ENCODE measurements around the gene MYO9B.

Gene MYO9B

DNA sequence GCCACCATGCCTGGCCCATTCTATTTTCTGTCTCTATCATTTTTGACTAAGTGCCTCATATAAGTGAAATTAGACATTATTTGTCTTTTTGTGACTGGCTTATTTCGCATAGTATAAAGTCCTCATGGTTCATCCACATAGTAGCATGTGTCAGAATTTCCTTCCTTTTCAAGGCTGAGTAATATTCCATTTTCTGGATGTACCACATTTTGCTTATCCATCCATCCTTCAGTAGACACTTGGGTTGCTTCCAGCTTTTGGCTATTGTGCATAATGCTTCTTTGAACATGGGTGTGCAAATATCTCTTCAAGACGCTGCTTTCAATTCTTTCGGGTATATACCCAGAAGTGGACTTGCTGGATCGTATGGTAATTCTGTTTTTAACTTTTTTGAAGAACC lies 88.1 kb downstream of the MYO9B start:
- TF ChIP-seq, protein P1, sequence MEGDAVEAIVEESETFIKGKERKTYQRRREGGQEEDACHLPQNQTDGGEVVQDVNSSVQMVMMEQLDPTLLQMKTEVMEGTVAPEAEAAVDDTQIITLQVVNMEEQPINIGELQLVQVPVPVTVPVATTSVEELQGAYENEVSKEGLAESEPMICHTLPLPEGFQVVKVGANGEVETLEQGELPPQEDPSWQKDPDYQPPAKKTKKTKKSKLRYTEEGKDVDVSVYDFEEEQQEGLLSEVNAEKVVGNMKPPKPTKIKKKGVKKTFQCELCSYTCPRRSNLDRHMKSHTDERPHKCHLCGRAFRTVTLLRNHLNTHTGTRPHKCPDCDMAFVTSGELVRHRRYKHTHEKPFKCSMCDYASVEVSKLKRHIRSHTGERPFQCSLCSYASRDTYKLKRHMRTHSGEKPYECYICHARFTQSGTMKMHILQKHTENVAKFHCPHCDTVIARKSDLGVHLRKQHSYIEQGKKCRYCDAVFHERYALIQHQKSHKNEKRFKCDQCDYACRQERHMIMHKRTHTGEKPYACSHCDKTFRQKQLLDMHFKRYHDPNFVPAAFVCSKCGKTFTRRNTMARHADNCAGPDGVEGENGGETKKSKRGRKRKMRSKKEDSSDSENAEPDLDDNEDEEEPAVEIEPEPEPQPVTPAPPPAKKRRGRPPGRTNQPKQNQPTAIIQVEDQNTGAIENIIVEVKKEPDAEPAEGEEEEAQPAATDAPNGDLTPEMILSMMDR (IDR thresholded peaks at IDR 0.05; ENCODE audit: low read depth, low read length) = no peak
- Histone ChIP-seq H3K27me3 (ENCODE audit: insufficient read depth, low read depth, severe bottlenecking) (no peaks in the 10 kb centered on the region), H3K4me3 (ENCODE audit: low read depth, low read length) (no peak overlapping the region), H3K36me3 (peaks cover 72% of the 10 kb centered on the region), H3K9me3 (ENCODE audit: severe bottlenecking) (peaks cover 5% of the 10 kb centered on the region), H3K27ac (no peak overlapping the region)
- no peak for DNase-seq

DNA sequence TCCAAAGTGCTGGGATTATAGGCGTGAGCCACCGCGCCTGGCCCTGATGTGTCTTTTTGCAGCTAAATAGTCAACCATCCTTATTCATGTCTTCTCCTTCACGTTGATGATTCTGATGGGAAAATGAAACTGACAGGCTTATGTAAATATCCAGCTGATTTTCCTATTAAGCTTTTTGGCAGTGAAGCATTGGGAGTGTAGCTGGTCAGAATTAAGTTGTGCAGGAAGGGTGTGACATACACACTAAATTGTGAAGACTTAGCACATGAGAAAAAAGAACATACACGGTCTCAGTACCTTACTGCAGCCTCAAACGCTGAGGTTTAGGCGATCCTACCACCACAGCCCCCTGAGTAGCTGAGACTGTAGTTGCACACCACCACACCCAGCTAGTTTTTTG lies 89.1 kb downstream of the MYO9B start:
- H3K9me3 ChIP-seq (ENCODE audit: severe bottlenecking) = peaks cover 5% of the 10 kb centered on the region
- TF ChIP-seq, protein P1 (IDR thresholded peaks at IDR 0.05; ENCODE audit: low read depth, low read length) = no peak
- H3K27ac ChIP-seq = no peak overlapping the region
- H3K27me3 ChIP-seq (ENCODE audit: insufficient read depth, low read depth, severe bottlenecking) = no peaks in the 10 kb centered on the region
- no peak for DNase-seq
- H3K4me3 ChIP-seq (ENCODE audit: low read depth, low read length) = no peak overlapping the region
- peaks cover 72% of the 10 kb centered on the region for H3K36me3 ChIP-seq

DNA sequence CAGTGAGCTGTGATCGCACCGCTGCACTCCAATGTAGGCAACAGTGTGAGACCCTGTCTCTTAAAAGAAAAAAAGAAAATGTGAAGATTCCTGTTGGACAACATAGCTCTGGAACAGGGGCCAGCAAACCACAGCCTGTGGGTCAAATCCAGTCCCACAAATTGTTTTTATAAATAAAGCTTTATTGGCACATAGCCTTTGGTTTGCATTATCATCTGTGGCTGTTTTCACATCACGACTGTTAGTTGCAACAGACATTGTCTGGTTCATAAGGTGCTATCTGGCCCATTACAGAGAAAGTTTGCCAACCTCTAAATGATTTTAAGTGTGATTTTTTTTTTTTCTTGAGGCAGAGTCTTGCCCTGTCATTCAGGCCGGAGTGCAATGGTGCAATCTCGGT lies 90.1 kb downstream of the MYO9B start:
- no peak for DNase-seq
- Histone ChIP-seq H3K27me3 (ENCODE audit: insufficient read depth, low read depth, severe bottlenecking) (no peaks in the 10 kb centered on the region), H3K27ac (no peak overlapping the region), H3K4me3 (ENCODE audit: low read depth, low read length) (no peak overlapping the region), H3K9me3 (ENCODE audit: severe bottlenecking) (peaks cover 5% of the 10 kb centered on the region), H3K36me3 (peaks cover 71% of the 10 kb centered on the region)
- TF ChIP-seq, protein P1 (IDR thresholded peaks at IDR 0.05; ENCODE audit: low read depth, low read length) = no peak

DNA sequence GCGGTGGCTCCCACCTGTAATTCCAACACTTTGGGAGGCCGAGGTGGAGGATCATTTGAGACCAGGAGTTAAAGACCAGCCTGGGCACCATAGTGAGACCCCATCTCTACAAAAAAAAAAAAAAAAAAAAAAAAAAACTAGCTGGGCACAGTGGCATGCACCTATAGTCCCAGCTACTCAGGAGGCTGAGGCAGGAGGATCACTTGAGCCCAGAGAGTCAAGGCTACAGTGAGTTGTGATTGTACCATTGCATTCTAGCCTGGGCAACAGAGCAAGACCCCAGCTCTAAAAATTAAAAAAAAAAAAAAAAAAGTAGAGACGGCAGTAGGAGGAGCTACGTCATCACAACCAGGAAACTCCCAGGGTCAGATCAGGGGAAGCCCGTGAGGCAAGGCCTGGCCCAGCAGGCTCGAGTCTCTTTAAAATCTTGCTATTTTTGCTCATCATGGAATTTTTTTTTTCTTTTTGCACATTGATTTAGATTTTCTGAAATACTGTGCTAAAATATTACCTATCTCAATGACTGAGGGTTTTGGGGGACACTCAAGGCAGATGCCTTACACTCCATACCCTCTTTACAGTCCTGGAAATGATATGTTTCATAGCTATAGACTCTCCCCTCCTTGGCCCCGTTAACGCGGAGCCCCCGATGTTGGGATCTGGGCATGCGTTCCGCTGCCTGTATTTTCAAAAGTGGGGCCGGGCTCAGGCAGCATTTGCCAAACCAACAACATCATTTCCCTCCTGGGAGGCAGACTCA lies 95.1 kb downstream of the MYO9B start:
- DNase-seq = no peak
- Histone ChIP-seq H3K9me3 (ENCODE audit: severe bottlenecking) (no peaks in the 10 kb centered on the region), H3K27ac (no peak overlapping the region), H3K4me3 (ENCODE audit: low read depth, low read length) (no peak overlapping the region), H3K36me3 (peaks cover 56% of the 10 kb centered on the region), H3K27me3 (ENCODE audit: insufficient read depth, low read depth, severe bottlenecking) (no peaks in the 10 kb centered on the region)
- TF ChIP-seq, protein P1 (IDR thresholded peaks at IDR 0.05; ENCODE audit: low read depth, low read length) = no peak

DNA sequence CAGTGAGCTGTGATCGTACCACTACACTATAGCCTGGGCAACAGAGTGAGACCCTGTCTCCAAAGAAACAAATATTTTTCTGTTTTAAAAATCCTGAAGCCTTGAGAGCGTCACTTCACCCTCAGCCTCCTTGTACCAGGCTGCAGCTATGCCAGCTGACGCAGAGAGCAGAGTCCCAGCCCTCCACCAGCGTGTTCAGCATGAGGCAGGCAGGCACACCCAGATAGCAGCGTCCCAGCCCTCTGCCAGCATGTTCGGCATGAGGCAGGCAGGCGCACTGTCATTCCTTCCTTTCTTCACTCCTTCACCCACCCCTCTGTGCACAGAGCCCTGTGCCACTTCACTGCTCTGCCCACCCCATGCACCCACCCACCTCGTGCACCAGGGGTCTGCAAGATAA lies 96.3 kb downstream of the MYO9B start:
- H3K27me3 ChIP-seq (ENCODE audit: insufficient read depth, low read depth, severe bottlenecking) = no peaks in the 10 kb centered on the region
- TF ChIP-seq, protein P1 (IDR thresholded peaks at IDR 0.05; ENCODE audit: low read depth, low read length) = no peak
- DNase-seq = no peak
- no peak overlapping the region for H3K27ac ChIP-seq
- no peak overlapping the region for H3K4me3 ChIP-seq (ENCODE audit: low read depth, low read length)
- H3K36me3 ChIP-seq = peaks cover 57% of the 10 kb centered on the region
- no peaks in the 10 kb centered on the region for H3K9me3 ChIP-seq (ENCODE audit: severe bottlenecking)

All from WERI-Rb-1 (cell line).